GM19240 (cell line): ENCODE measurements around the gene SCARB1.
"Not testable (repeated sequence)": the region's sequence is repeated elsewhere in the genome, so short reads cannot be mapped to it uniquely, and the experiment has no call there.

Experiments
- DNase-seq: peaks from one replicate; pipeline ENCODE4 v3.0.0; 2011; ENCODE audit warnings: low spot score; ENCODE audit not compliant: insufficient read length

SCARB1 gene

DNA sequence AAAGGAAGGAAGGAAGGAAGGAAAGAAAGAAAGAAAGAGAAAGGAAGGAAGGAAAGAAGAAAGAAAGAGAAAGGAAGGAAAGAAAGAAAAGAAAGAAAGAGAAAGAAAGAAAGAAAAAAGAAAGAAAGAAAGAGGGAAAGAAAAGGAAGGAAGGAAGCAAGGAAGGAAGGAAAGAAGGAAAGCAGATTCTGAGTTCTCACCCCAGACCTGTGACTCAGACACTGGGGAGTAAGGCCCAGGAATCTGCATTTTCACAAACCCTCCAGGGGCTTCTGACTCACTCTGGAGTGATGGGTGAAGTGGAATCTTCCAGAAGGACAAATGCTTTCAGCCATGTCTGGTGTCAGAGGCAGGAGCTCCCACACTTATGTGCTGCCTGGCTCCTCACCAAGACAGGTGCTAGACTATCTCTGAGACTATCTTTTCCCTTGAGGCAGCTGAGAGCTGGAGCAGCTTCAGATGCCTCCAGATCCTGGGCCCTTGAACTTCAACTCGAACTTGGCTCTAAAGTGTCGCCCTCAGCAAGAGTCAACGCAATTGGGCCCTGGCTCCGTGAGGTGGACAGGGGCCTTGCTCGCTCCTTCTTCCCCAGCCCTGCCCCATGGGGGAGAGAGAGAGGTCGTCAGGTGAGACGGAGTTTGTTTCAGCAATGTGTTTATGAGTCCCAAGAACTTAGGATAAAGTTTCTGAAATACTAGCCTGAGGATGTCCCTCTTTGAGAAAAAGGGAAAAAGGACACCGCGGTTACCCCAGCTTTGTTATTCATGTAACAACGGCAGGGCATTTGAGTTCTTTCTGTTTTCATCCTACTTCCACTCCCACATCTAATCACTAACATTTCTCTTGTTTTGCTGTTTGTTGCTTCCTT is 19.8 kb upstream of the SCARB1 start:
- DNase-seq = no peak

- no peak for DNase-seq
Observed at GRCh38 chr12:124881123-124881522, 17.5 kb upstream of the SCARB1 start.

DNA sequence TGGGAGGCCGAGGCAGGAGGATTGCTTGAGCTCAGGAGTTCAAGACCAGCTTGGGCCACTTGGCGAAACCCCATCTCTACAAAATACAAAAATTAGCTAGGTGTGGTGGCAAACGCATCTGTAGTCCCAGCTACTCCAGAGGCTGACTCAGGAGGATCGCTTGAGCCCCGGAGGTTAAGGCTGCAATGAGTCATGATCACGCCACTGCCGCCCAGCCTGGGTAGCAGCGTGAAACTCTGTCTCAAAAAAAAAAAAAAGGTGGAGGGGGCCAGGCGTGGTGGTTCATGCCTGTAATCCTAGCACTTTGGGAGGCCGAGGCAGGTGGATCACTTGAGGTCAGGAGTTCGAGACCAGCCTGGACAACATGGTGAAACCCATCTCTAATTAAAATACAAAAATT is 16.7 kb upstream of the SCARB1 start:
- DNase-seq = not testable (repeated sequence)

- no peak for DNase-seq
Observed at GRCh38 chr12:124878795-124879516, 15.3 kb upstream of the SCARB1 start.

- DNase-seq = no peak
Observed at GRCh38 chr12:124877423-124877822, 13.8 kb upstream of the SCARB1 start.

GRCh38 chr12:124876171-124876570 is 12.5 kb upstream of the SCARB1 start:
- DNase-seq = no peak

- DNase-seq = no peak
Observed at GRCh38 chr12:124875803-124876132, 12.1 kb upstream of the SCARB1 start.

DNA sequence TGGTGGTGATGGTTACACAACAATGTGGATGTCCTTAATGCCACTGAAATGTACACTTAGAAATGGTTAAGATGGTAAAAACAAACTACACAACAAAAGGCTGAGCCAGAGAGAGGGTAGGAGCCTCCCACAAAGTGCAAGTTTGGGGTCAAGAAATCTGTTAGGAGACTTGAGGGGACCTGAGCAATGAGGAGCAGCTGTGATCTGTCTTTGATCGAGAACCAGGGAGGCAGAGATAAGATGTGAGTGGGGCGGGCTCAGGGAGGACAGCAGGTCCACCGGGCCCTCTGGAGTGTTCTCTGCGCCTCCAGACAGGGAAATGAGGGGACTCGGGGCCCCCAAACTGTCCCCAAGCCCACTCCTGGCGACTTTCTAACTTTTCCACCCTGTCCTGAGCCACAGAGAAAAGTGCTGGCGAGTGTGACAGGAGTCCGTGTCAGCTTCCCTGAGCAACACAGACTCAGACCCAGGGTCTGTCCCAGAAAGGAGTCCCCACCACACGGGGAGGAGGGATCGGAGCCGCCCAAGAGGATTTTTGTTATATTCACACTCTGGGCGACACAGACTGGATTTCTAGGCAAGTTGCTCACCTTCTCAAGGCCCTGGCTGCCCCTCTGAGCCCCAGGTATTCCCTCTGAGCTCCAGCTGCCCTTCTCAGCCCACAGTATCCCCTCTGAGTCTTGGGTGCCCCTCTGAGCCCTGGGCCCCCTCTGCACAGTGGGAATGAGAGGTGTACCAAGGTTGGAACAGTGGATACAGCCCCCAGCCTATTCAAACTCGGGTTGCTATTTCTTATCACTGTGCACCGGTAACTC is 11.5 kb upstream of the SCARB1 start:
- no peak for DNase-seq

GRCh38 chr12:124874188-124874587 is 10.5 kb upstream of the SCARB1 start:
- DNase-seq = no peak

DNA sequence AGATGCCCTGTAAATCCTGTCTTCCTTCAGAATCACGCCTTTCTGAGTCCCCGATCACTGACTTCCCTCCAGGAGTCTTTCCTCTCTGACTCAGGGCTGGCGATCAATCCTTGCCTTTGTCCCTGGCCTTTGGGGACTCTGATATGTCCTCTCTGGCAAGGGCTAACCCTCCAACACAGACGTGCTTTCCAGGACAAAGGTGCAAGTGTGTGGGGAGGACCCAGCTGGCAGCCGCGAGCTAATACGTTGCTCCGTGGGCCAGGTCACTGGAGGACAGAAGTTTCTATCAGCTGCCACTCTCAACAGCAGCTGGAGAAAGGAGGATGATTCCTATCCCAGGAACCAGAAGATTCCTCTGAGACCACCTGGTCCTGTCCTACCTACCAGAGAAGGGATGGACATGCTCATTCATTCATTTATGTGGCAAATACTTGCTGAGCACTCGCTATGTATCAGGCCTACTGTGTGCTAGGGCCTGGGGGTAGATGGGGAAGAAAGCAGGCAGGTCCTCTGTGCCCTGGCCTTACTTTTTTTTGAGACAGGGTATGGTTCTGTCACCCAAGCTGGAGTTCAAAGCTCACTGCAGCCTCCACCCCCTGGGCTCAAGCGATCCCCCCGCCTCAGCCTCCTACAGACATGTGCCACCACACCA is 8.5 kb upstream of the SCARB1 start:
- no peak for DNase-seq

DNA sequence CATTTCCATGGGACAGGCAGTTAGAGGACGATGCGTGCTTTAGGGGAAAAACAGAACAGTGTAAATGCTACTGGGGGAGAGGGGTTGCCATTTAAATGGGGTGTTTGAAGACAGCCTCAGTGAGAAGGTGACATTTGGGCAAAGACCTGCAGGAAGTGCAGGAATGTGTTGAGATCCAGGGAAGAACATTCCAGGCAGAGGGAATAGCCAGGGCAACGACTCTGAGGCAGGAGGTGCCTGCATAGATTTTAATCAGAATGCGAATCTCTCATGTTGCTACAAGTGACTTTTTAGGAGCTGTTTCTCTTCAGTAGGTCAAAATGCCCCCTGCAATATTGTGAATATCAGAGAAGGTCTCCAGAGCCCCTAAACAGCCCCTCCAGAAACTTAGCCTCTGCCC is 7.6 kb upstream of the SCARB1 start:
- DNase-seq = no peak

- DNase-seq = no peak
Observed at GRCh38 chr12:124870515-124870914, 6.9 kb upstream of the SCARB1 start.

DNA sequence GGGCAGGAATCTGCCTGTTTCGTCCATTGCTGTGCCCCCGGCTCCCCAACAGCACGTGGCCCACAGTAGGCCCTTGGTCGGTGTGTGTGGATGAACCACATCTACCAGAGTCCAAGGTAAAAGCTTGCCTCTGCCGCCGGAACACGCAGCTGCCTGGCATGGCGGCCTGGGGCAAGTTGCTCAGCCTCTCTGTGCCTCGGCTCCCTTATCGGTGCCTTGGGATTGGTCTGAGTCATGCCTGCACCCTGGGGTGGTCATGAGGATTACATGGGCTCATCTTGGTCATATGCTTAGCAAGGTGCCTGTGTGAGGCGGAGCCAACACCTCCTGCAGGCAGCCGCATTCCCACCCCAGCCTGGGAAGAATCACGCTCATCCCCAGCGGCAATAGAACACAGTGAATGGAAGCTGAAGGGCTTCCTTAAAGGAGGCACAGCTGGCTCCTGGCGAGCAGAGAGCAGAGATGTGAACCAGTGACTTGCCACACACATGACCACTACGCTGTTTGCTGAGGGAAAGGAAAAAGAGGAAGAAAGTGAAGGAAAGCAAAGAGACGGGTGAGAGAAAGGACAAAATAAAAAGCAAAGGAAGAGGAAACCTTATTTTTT is 5.5 kb upstream of the SCARB1 start:
- DNase-seq = no peak

GRCh38 chr12:124868252-124869058 is 4.8 kb upstream of the SCARB1 start:
- no peak for DNase-seq

- no peak for DNase-seq
Observed at GRCh38 chr12:124867401-124867930, 3.8 kb upstream of the SCARB1 start.

- no peak for DNase-seq
Observed at GRCh38 chr12:124866883-124867400, 3.3 kb upstream of the SCARB1 start.

GRCh38 chr12:124866195-124866882 is 2.7 kb upstream of the SCARB1 start:
- DNase-seq = no peak

DNA sequence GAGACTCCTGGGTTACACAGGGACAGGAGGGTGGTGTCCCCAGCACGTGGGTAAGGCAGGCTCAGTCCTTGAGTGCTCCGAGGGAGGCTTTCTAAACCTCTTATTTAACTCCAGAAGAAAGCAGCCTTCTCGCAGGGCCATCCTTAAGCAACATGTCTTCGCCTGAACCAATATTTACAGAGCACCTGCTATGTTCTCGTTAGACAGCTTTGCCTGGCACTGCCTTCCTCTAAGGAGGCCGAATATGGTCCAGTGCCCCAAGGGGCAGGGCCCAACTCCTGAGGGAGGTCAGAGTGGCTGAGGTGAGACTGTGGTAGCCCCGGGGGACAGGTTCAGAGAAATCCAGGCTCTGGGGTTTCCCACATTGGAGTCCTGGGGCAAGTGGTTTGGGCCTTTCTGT is 2.1 kb upstream of the SCARB1 start:
- no peak for DNase-seq

DNA sequence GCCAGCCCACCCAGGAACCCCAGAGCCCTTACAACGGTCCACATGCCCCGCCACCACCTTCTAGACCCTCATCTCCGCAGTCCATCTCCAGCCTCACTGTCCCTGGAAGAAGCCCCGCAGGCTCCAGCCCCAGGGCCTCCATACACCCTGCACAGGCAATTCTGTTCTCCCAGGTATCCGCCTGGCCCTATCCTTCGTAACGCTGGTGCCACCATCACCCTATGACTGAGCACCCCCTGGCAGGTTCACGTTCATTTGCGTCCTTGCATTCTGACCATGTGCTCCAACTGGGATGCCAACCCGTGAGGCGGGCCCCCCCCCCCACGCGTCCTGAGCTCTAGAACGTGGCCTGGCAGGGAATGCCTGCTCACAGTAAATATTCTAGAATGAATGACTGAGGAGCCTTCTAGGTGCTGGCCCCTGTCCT is 675 bp upstream of the SCARB1 start:
- DNase-seq = no peak
